HG02759 (cell line): ENCODE measurements around the gene AMY2A.
"Not testable (repeated sequence)": the region's sequence is repeated elsewhere in the genome, so short reads cannot be mapped to it uniquely, and the experiment has no call there.

ENCODE experiments used
- ATAC-seq: cut with Tn5 transposase; IDR thresholded peaks from one replicate; pipeline ENCODE4 v1.9.1; 2021; ENCODE audit warnings: mild to moderate bottlenecking, moderate library complexity; ENCODE audit not compliant: unreplicated experiment

Gene AMY2A

GRCh38 chr1:103616994-103617477 lies at the start of gene AMY2A:
Gene AMY2A, plus strand, starts transcription at chr1:103617427. Its CDS starts 14 bp downstream, at chr1:103617441.
- not testable (repeated sequence) for ATAC-seq

- no peak for ATAC-seq
These were observed 47.7 kb upstream of the AMY2A start for GRCh38 chr1:103569493-103569892.

- not testable (repeated sequence) for ATAC-seq
These were observed 45.9 kb upstream of the AMY2A start, which contains the start of gene AMY2B for GRCh38 chr1:103571289-103571688. Gene AMY2B, plus strand, starts transcription at chr1:103571589. Its CDS starts 14 bp downstream, at chr1:103571603.

GRCh38 chr1:103576065-103576464 lies 41.2 kb upstream of the AMY2A start:
- no peak for ATAC-seq

GRCh38 chr1:103576784-103577183 lies 40.4 kb upstream of the AMY2A start:
- not testable (repeated sequence) for ATAC-seq

GRCh38 chr1:103582464-103582863 lies 34.8 kb upstream of the AMY2A start:
- ATAC-seq = no peak

- no peak for ATAC-seq
These were observed 33.3 kb upstream of the AMY2A start for GRCh38 chr1:103583887-103584286.

- ATAC-seq = no peak
These were observed 32.7 kb upstream of the AMY2A start for GRCh38 chr1:103584537-103584936.

- not testable (repeated sequence) for ATAC-seq
These were observed 14.5 kb upstream of the AMY2A start for GRCh38 chr1:103602740-103603139.

- no peak for ATAC-seq
These were observed 865 bp upstream of the AMY2A start for GRCh38 chr1:103616362-103616761.

GRCh38 chr1:103627436-103627835 lies 10.2 kb downstream of the AMY2A start:
- ATAC-seq = not testable (repeated sequence)

- ATAC-seq = not testable (repeated sequence)
These were observed 24.0 kb downstream of the AMY2A start for GRCh38 chr1:103641194-103641593.

GRCh38 chr1:103643908-103644307 lies 26.7 kb downstream of the AMY2A start:
- not testable (repeated sequence) for ATAC-seq

GRCh38 chr1:103650305-103650704 lies 33.1 kb downstream of the AMY2A start:
- ATAC-seq = not testable (repeated sequence)

GRCh38 chr1:103650889-103651288 lies 33.7 kb downstream of the AMY2A start:
- ATAC-seq = not testable (repeated sequence)

GRCh38 chr1:103654133-103654532 lies 36.9 kb downstream of the AMY2A start:
- not testable (repeated sequence) for ATAC-seq

GRCh38 chr1:103655460-103655859 lies 38.2 kb downstream of the AMY2A start, which contains the start of gene AMY1A:
Gene AMY1A, plus strand, starts transcription at chr1:103655760. Its CDS starts 571 bp downstream, at chr1:103656331.
- not testable (repeated sequence) for ATAC-seq
